HepG2 (cell line): ENCODE measurements around the gene TTC17. TPM values are rescaled to one million over a fixed set of nuclear protein-coding genes. Genes with fewer than 3 reads are reported as not detected.

Source experiments
- AKNA ChIP-seq: sonication (generic); formaldehyde crosslinking; IDR thresholded peaks from 2 replicates; pipeline ENCODE4 v1.4.0; 2020; ENCODE audit warnings: missing genetic modification reagents, borderline replicate concordance
- IRF1 ChIP-seq: sonication (generic); formaldehyde crosslinking; IDR thresholded peaks from 2 replicates; pipeline ENCODE4 v1.4.0; 2020; ENCODE audit warnings: low read depth, mild to moderate bottlenecking, missing genetic modification reagents
- MED1 ChIP-seq: sonication (generic); formaldehyde crosslinking; IDR thresholded peaks from 2 replicates; pipeline ENCODE4 v1.4.0; 2020; ENCODE audit warnings: missing genetic modification reagents
- ZNF609 ChIP-seq: sonication (generic); formaldehyde crosslinking; IDR thresholded peaks from 2 replicates; pipeline ENCODE4 v1.4.0; 2020; ENCODE audit warnings: mild to moderate bottlenecking, missing genetic modification reagents, borderline replicate concordance
- polyA plus RNA-seq, 8 experiments: library from polyadenylated mRNA; depleted of rRNA in 3 of 8; stranded (reverse) in 7 of 8; unstranded in 1 of 8; fragments of >200 nt; fragmentation: Illumina TruSeq in 4 of 8; extraction: Trizol in 4 of 8; gene quantifications; 2 replicates each; pipeline versions ENCODE4 v1.2.1 to v1.2.3, GENCODE V29; 2011 to 2016; ENCODE audit warnings: low read depth in 4 of 8, missing spikeins in 1 of 8, mixed read lengths in 1 of 8; ENCODE audit not compliant: insufficient read depth in 1 of 8
- total RNA-seq, 5 experiments: library from RNA; depleted of rRNA; stranded (reverse); fragments of >200 nt; fragmentation: Illumina TruSeq; extraction: Trizol; gene quantifications; 2 replicates each; pipeline ENCODE4 v1.2.3, GENCODE V29; 2016; ENCODE audit warnings: low read depth in 1 of 5

The TTC17 gene
- total and polyA plus RNA-seq, 2 of the 13 experiments (the other 11 are each of a cell fraction or from before 2014, with no cell fraction given): 55.9 to 99.7 TPM

GRCh38 chr11:43517518-43517917, 158.8 kb downstream of the TTC17 start (continued):
- no peak for TF ChIP-seq ZNF609
- no peak for TF ChIP-seq IRF1 (CRISPR knock-in tag)
- TF ChIP-seq MED1 (CRISPR knock-in tag): no peak
- TF ChIP-seq AKNA (CRISPR knock-in tag): no peak
